GF-D8 (cell line): ENCODE results near the gene ACER3.
"Not testable (repeated sequence)": the region's sequence is repeated elsewhere in the genome, so short reads cannot be mapped to it uniquely, and the experiment has no call there.

ENCODE experiments used
- DNase-seq: peaks from one replicate; lab custom pipeline; 2025; lab: John Stamatoyannopoulos, UW

ACER3 gene

DNA sequence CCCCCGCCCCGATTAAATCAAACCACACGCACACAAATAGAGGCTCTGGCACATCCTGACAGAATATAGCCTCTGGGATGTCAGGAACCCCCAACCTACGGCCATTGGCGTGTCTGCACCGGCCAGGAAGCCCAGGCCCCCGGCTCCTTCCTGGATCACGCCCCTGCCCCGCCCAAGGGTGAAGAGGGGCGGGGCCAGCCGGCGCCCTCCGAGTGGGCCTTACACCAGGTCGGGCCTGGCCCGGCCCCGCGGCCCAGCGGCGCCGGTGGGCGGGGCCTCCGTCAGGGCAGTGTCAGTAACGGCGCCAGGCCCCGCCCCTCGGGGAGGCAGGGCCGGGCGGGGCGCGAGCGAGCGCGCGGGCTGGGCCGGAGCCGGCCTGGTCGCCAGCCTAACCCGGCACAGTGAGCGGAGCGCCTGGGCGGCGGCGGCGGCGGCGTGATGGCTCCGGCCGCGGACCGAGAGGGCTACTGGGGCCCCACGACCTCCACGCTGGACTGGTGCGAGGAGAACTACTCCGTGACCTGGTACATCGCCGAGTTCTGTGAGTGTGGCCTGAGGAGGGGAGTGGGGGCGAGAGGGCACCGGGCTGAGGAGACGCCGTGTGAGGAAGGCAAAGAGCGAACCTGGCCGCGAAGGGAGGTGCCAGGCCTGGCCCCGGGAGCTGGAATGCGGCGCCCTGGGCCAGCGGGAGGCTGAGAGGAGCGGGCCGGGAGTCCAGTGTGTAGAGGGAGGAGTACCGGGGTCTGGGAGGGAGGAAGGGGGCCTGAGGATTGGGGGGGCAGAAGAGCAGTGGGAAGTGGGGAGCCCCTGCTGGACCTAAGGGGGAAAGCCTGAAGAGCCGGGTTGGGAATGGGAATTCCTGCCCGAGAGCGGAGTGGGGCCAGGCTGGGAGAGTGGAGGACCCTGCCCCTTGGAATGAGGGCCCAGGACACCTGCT lies at the start of gene ACER3:
Gene ACER3, plus strand, starts transcription at position 380 of the 937 bp plus-strand sequence. Its CDS starts 59 bp downstream, at position 439.
- peak; percentile 79 for DNase-seq

DNA sequence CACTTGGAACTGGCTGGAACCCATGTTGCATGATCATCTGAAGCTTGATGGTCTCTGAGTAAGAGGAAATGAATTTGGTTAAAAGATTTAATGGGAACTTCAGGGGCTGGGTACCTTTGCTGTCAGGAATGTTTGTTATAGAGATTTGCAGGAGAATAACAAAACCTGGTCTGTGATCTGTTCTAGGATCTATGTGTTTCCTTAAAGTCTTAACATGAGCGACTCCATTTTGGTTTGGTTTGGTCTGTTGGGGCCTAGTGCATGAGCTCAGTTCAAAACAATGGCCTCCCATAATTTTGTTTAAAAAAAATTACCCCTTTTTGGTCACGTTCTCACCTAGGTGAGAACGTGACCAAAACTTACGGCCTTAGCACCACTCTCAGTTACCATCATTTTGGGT lies 49.5 kb upstream of the ACER3 start:
- DNase-seq, result no peak

DNA sequence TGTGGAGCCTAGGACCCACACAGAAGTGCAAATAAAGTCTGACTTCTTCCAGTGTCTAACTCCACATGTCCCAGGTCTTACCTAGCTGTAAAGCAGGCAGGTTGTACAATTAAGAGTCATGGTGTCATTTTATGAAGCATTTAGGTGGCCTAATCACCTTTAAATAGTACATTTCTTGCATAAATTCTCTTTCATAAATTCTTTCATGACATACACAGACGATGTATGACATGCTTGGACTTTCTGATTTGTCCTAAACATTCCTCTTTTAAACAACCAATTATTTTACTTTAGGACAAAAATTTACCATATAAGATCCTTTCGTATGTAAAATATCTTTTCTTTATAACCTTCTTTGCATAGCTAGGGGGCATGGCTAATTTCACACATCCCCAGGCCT lies 46.3 kb upstream of the ACER3 start:
- no peak for DNase-seq

DNA sequence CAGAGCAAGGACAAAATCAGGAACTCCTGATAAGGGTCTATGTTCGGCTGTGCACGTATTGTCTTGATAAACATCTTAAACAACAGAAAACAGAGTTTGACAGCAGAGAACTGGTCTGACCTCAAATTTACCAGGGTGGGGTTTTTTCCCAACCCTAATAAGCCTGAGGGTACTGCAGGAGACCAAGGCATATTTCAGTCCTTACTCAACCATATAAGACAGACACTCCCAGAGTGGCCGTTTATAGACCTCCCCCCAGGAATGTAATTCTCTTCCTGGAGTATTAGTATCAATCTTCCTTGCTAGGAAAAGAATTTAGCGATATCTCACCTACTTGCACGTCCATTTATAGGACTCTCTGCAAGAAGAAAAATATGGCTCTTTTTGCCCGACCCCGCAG lies 45.0 kb upstream of the ACER3 start:
- not testable (repeated sequence) for DNase-seq

DNA sequence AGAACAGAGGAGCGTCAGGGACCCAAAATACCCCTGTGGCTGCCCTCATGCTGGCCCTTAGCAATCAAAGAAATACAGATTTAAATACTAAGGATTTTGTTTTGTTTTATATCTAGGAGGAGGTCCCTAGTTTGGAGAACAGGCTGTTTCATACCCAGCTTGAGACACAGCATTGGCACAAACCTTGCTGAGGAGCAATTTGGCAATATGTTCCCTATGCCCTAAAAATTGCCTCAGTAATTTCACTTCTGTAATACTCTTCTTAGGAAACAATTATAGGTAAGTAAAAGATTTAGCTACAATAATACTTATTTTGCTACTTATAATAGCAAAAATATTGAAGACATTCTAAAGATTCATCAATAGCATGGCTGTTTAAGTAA lies 40.5 kb upstream of the ACER3 start:
- no peak for DNase-seq

DNA sequence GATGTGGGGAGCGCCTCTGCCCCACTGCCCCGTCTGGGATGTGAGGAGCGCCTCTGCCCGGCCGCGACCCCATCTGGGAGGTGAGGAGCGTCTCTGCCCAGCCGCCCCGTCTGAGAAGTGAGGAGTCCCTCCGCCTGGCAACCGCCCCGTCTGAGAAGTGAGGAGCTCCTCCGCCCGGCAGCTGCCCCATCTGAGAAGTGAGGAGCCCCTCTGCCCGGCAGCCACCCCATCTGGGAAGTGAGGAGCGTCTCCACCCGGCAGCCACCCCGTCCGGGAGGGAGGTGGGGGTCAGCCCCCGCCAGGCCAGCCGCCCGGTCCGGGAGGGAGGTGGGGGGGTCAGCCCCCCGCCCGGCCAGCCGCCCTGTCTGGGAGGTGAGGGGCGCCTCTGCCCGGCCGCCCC lies 39.3 kb upstream of the ACER3 start:
- not testable (repeated sequence) for DNase-seq

DNA sequence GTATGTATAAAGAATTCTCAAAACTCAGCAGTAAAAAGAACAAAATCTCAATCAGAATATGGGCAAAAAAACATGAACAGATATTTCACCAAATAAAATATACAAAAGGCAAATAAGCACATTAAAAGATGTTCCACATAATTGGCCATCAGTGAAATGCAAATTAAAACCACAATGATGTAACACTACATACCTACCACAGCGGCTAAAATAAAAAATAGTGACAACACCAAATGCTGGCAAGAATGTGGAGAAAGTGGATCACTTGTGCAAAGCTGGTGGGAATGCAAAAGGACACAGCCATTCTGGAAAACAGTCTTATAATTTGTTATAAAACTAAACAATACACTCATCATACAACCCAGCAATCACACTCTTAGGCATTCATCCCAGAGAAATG lies 38.3 kb upstream of the ACER3 start:
- DNase-seq, result no peak

DNA sequence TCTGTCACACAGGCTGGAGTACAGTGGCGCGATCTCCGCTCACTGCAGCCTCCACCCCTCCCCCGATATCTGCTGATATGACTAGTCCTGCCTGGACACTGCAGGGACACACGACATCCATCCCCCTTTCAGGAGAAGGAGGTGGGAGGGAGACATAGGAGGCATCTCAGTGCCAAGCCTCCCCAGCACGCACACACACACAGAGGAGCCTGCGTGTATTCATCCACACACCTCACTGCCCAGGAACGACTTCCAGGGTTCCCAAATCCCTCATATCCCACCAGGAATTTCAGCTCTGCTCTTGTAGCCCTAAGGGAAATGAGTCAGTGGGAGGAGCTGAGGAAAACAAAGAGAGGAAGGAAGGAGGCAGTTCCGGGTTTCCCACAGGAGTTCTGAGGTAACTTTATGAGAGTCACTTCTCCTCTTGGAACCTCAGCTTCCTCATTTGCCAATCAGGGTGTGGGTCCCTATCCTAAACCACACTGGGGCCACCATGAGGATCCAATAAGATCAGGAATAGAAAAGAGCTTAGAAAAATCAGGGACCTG lies 37.2 kb upstream of the ACER3 start:
- peak; percentile 32 for DNase-seq

DNA sequence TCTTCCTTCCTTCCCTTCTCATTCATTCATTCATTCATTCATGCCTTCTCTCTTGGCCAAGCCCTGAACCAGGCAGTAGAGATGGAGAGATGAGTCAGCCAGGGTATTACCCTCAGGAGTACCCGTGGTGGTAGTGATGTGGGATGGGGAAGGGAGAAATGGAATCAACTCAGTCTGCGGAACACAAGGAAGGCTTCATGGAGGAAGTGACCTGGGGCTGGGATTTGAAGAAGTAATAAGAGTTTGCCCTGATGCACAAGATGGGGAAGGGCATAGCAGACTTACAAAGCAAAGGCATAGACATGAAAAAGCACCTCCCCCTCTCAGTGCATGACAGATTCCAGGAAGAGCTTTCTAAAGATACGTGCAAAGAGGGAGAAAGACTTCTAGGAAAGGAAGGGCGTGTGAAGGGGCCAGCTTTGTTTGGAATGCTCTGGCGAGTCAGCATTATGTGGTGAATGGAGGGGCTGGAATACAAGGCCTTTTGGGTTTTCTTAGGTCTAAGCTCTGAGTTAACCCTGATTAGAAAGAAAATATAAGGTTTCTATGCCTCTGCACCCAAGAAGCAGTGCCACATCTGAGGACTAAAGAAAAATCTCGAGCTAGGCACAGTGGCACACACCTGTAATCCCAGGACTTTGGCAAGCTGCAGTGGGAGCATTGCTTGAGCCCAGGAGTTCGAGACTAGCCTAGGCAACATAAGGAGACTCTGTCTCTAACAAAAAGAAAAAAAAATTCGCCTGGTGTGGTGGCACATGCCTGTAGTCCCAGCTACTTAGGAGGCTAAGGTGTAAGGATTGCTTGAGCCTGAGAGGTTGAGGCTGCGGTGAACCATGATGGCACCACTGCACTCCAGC lies 36.4 kb upstream of the ACER3 start:
- DNase-seq, result no peak

DNA sequence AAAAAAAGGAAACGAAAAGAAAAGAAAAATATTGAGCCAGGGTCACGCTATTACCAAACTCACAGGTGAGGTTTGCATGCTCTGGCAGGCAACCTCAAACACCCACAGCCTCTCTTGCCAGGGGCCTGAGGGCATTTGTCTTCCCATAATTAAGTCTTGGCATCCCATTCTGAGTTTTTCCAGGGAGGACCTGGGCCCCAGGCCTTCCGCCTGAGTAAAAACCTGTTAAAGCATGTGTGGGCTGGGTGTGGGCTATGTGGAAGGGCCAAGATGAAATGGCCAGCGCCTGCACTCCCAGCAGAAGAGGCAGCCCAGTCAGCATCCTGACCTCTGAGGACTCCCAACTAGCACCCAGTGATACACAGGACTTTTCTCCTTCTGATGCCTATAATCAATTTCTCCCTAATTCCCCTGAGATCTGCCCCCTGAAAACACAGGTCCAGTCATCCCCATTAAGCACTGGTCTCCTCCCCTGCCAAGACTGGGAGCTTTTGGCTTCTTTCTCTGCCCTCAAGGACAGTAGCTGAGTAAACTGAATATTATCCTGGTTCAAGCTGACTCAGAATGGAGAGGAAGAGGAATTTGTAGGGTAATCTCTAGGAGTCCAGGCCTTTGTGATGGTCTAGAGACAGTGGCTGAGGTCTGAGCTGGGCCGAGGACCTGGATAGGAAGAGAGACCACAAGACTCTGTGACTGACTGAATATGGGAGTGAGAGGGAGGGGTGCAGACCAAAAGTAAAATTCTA lies 35.6 kb upstream of the ACER3 start:
- DNase-seq, result no peak

DNA sequence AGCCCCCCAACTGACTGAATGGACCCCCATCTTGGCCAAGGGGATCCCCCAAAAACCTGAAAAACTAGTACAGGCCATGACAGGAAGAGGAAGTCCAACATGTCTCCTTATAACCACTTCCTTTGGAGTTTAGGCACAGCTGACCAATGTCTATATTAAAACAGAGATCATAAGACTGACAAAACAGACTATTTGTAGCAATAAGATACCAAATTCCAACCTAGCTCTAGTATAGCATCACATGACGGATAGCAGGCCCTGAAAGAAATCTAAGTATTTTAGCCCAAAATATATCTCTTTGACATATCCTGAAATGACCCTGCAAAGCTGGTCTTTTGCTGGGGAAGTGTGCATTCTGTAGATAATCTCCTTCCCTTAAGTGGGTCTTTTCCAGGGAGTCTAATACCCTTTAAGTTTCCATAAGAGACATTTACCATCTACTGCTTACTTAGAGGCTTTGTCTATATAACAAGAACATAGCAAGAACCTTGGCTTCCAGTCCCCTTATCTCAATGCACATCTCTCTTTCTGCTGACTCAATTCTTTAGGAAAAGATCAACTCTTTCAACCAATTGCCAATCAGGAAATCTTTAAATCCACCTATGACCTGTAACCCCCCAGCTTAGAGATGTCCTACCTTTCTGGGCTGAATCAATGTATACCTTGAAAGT lies 34.9 kb upstream of the ACER3 start:
- no peak for DNase-seq

DNA sequence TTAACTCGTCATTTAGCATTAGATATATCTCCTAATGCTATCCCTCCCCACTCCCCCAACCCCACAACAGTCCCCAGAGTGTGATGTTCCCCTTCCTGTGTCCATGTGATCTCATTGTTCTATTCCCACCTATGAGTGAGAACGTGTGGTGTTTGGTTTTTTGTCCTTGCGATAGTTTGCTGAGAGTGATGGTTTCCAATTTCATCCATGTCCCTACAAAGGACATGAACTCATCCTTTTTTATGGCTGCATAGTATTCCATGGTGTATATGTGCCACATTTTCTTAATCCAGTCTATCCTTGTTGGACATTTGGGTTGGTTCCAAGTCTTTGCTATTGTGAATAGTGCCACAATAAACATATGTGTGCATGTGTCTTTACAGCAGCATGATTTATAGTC lies 34.2 kb upstream of the ACER3 start:
- DNase-seq, result not testable (repeated sequence)

DNA sequence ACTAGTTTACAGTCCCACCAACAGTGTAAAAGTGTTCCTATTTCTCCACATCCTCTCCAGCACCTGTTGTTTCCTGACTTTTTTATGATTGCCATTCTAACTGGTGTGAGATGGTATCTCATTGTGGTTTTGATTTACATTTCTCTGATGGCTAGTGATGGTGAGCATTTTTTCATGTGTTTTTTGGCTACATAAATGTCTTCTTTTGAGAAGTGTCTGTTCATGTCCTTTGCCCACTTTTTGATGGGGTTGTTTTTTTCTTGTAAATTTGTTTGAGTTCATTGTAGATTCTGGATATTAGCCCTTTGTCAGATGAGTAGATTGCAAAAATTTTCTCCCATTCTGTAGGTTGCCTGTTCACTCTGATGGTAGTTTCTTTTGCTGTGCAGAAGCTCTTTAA lies 33.7 kb upstream of the ACER3 start:
- not testable (repeated sequence) for DNase-seq

DNA sequence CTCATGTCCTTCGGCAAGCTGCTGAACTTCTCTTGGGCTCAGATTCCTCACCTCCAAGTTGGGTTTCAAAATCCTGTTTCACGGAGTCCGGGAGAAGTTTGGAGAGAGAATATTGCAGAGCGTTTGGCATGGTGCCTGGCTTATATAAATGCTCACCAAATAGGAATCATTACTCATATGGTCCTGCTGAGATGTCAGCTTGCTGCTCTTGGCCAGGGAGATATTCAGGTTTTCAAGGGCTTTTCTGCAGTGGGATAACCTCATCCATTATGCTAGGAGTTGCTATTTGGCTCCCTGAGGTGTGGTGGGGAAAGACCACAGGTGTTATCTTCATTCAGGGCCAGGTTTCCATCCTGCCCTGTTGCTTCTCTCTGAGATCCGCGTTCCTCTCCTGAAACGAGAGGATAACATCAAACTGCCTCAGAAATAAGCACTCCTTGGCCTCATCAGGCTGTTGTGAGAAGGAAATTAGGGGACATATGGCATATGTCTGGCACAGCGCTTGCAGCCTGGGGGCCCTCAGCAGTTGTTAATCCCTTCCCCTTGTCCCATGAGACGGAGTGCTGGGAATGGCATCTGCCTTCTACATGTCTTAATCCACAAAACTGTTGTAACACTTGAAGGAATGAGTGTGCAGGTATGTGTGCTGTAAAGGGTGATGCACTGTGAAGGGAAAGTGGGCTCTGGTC lies 29.9 kb upstream of the ACER3 start:
- no peak for DNase-seq

DNA sequence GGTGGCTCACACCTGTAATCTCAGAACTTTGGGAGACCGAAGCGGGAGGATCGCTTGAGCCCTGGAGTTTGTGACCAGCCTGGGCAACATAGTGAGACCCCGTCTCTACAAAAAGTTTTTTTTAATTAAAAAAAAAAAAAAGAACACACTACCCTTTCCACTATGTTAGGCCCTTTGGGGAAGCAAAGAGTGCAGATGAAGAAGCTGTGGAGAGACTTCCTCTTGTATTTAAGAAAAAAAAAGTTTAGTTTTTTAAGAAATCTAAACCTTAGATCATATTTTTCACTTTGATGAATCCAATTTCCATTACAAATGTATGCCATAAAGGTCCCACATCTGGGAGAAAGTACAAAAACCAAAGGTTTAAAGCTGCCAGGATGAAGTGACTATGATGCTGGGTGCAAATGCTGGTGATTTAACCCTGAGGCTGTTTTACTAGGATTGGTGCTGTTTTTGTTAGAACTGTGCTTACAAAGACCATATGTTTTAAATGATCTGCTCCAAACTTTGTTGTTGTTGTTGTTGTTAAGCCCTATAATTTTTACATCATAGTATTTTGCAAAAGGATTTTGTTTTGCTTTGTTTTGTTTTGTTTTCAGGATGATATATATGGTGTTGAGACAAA lies 28.9 kb upstream of the ACER3 start:
- no peak for DNase-seq

DNA sequence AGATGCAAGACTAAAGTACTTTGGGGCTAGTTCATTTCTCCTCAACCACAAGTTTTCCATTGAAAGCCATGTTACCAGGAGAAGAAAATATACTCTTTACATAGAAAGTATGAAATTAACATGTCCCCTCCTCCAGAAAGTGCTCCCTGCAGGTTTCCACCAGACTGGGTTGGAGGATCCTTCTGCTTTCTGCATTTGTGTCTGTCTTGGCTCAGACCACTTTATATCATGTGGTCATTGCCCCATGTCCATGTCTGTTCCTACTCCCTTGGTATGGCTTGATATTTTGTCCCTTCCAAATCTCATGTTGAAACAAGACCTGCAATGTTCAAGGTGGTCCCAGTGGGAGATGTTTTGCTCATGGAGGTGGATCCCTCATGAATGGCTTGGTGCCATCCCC lies 28.4 kb upstream of the ACER3 start:
- no peak for DNase-seq

DNA sequence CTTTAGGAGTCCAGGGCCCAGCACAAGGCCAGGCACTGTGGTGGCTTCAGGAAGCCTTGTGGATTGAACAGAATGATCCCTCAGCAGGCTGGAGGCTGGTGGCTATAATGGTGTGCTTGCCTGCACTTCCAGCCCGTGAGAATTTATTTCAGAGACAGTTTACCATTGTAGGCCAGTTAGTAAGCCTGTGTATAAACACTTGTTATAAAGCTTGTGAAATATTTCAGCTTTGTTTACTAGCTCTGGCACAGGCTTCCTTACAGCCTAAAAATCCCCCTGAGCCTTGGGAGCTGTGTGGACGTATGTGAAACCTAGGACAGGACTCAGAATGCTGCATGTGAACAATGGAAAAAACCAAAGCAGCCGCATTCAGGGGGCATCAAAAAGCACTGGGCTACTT lies 26.6 kb upstream of the ACER3 start:
- no peak for DNase-seq

DNA sequence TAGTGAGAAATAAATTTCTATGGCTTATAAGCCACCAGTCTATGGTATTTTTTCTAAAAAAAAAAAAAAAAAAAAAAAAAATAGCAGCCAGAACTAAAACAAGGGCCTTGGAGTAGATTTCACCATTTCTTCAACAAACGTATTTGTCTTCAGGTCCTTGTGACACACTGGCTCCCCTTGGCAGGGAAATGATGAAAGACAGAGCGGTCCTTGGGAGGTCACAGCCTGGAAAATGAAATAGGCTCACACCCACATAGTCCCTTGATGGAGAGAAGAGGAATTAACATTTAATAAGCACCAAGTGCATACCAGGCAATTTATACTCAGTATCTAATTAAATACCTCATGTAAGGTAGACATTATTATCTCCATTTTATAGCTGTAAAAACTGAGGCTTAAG lies 25.7 kb upstream of the ACER3 start:
- DNase-seq, result no peak

DNA sequence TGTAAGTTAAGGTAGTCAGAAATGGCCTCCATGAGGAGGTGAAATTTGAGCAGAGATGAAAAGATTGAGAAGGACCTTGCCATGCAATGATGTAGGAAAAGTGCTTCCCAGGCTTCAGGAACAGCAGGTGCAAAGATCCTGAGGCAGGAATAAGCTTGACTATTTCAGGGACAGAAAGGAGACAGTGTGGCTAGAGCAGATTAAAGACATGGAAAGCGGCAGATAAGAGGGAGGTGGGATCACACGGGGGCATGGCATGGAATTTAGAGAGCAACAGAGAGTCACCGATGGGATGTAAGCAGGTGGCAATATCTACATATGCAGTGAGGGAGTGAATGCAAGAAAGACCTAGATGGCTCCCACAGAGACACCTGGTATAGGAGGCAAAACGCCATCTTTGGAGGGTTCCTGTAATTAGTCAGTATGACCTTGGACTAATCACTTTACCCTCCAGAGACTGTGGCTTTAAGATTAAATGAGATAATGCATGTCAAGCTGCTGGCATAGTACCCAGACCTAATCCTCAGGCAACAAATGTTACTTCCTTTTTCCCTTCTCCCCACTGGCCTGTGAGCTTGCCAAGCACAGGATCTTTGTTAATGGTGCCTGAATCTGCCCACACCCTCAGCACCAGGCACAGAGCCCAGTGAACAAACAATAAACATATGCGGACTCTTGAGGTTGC lies 24.6 kb upstream of the ACER3 start:
- DNase-seq, result no peak
